ENCODE results near the gene SNTG2.

GRCh38 chr2:1010415-1010930 is 59.8 kb downstream of the SNTG2 start:
- no peak for TF ChIP-seq ZNF8 (CRISPR knock-in tag; IDR thresholded peaks at IDR 0.05)
- peak; percentile 48; the same call in 1 of the 2 replicates for TF ChIP-seq TCF4 (CRISPR knock-in tag; IDR thresholded peaks at IDR 0.05; ENCODE audit: borderline replicate concordance)
- no peak for TF ChIP-seq CSRNP3 (CRISPR knock-in tag; IDR thresholded peaks at IDR 0.05)
- TF ChIP-seq, protein P1, sequence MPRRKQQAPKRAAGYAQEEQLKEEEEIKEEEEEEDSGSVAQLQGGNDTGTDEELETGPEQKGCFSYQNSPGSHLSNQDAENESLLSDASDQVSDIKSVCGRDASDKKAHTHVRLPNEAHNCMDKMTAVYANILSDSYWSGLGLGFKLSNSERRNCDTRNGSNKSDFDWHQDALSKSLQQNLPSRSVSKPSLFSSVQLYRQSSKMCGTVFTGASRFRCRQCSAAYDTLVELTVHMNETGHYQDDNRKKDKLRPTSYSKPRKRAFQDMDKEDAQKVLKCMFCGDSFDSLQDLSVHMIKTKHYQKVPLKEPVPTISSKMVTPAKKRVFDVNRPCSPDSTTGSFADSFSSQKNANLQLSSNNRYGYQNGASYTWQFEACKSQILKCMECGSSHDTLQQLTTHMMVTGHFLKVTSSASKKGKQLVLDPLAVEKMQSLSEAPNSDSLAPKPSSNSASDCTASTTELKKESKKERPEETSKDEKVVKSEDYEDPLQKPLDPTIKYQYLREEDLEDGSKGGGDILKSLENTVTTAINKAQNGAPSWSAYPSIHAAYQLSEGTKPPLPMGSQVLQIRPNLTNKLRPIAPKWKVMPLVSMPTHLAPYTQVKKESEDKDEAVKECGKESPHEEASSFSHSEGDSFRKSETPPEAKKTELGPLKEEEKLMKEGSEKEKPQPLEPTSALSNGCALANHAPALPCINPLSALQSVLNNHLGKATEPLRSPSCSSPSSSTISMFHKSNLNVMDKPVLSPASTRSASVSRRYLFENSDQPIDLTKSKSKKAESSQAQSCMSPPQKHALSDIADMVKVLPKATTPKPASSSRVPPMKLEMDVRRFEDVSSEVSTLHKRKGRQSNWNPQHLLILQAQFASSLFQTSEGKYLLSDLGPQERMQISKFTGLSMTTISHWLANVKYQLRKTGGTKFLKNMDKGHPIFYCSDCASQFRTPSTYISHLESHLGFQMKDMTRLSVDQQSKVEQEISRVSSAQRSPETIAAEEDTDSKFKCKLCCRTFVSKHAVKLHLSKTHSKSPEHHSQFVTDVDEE (CRISPR knock-in tag; IDR thresholded peaks at IDR 0.05): 0 out of 2 replicates have a peak, but pooled peaks have one; percentile 44
- TF ChIP-seq PATZ1 (CRISPR knock-in tag; IDR thresholded peaks at IDR 0.05; ENCODE audit: borderline replicate concordance): no peak
- no peak for TF ChIP-seq ARNTL (CRISPR knock-in tag; IDR thresholded peaks at IDR 0.05; ENCODE audit: borderline replicate concordance, low read depth)
